ENCODE results near the gene SRSF1.
"Not testable (repeated sequence)": the region's sequence is repeated elsewhere in the genome, so short reads cannot be mapped to it uniquely, and the experiment has no call there.

The SRSF1 gene

GRCh38 chr17:57974053-57974824 lies 32.8 kb downstream of the SRSF1 start:
- ATAC-seq (ENCODE audit: low read depth); H3K4me1 Mint-ChIP-seq; H3K9me3 Mint-ChIP-seq; H3K27ac Mint-ChIP-seq; H3K4me3 Mint-ChIP-seq; DNase-seq (ENCODE audit: low spot score in 2 of 2); H3K27me3 Mint-ChIP-seq: not testable (repeated sequence)
- H3K36me3 Mint-ChIP-seq = peaks cover 33% of the 10 kb centered on the region

- Mint-ChIP-seq H3K27ac (no peak overlapping the region), H3K9me3 (no peaks in the 10 kb centered on the region), H3K4me1 (peaks cover 2% of the 10 kb centered on the region), H3K4me3 (no peak overlapping the region), H3K27me3 (peaks cover 9% of the 10 kb centered on the region), H3K36me3 (peaks cover 21% of the 10 kb centered on the region)
- ATAC-seq (ENCODE audit: low read depth) (no peak), DNase-seq (ENCODE audit: low spot score in 2 of 2) (no peak)
These were observed 34.9 kb downstream of the SRSF1 start for GRCh38 chr17:57972151-57972550.

- ATAC-seq (ENCODE audit: low read depth) (no peak), DNase-seq (ENCODE audit: low spot score in 2 of 2) (no peak)
- Mint-ChIP-seq H3K4me3 (no peak overlapping the region), H3K27ac (no peak overlapping the region), H3K27me3 (peaks cover 9% of the 10 kb centered on the region), H3K4me1 (peaks cover 2% of the 10 kb centered on the region), H3K36me3 (peaks cover 15% of the 10 kb centered on the region), H3K9me3 (no peaks in the 10 kb centered on the region)
These were observed 35.5 kb downstream of the SRSF1 start for GRCh38 chr17:57971572-57971971.

GRCh38 chr17:57970710-57971109 lies 36.3 kb downstream of the SRSF1 start:
- peaks cover 9% of the 10 kb centered on the region for H3K27me3 Mint-ChIP-seq
- ATAC-seq (ENCODE audit: low read depth) (no peak), DNase-seq (ENCODE audit: low spot score in 2 of 2) (no peak)
- peaks cover 9% of the 10 kb centered on the region for H3K36me3 Mint-ChIP-seq
- H3K4me1 Mint-ChIP-seq = no peaks in the 10 kb centered on the region
- H3K4me3 Mint-ChIP-seq = no peak overlapping the region
- no peak overlapping the region for H3K27ac Mint-ChIP-seq
- no peaks in the 10 kb centered on the region for H3K9me3 Mint-ChIP-seq

GRCh38 chr17:57968456-57968855 lies 38.6 kb downstream of the SRSF1 start:
- DNase-seq (ENCODE audit: low spot score in 2 of 2) = no peak
- no peak overlapping the region for H3K4me3 Mint-ChIP-seq

GRCh38 chr17:57966875-57967274 lies 40.2 kb downstream of the SRSF1 start:
- Mint-ChIP-seq H3K27ac (no peak overlapping the region), H3K4me3 (no peak overlapping the region), H3K36me3 (no peaks in the 10 kb centered on the region), H3K4me1 (no peaks in the 10 kb centered on the region), H3K9me3 (no peaks in the 10 kb centered on the region), H3K27me3 (peaks cover 17% of the 10 kb centered on the region)
- no peak for DNase-seq (ENCODE audit: low spot score in 2 of 2)
- no peak for ATAC-seq (ENCODE audit: low read depth)

More at GRCh38 chr17:57968456-57968855, 38.6 kb downstream of the SRSF1 start:
- Mint-ChIP-seq H3K4me1 (no peaks in the 10 kb centered on the region), H3K9me3 (no peaks in the 10 kb centered on the region), H3K27ac (no peak overlapping the region), H3K27me3 (peaks cover 12% of the 10 kb centered on the region), H3K36me3 (peaks cover 2% of the 10 kb centered on the region)
- ATAC-seq (ENCODE audit: low read depth) = no peak

GRCh38 chr17:57966246-57966645 lies 40.8 kb downstream of the SRSF1 start:
- Mint-ChIP-seq H3K9me3 (no peaks in the 10 kb centered on the region), H3K36me3 (no peaks in the 10 kb centered on the region), H3K27me3 (peaks cover 18% of the 10 kb centered on the region), H3K4me3 (no peak overlapping the region), H3K4me1 (no peaks in the 10 kb centered on the region), H3K27ac (no peak overlapping the region)
- no peak for ATAC-seq (ENCODE audit: low read depth)
- no peak for DNase-seq (ENCODE audit: low spot score in 2 of 2)

- Mint-ChIP-seq H3K36me3 (no peaks in the 10 kb centered on the region), H3K4me1 (no peaks in the 10 kb centered on the region), H3K9me3 (no peaks in the 10 kb centered on the region), H3K27me3 (peaks cover 21% of the 10 kb centered on the region), H3K4me3 (no peak overlapping the region), H3K27ac (no peak overlapping the region)
- no peak for ATAC-seq (ENCODE audit: low read depth)
- no peak for DNase-seq (ENCODE audit: low spot score in 2 of 2)
These were observed 41.4 kb downstream of the SRSF1 start for GRCh38 chr17:57965521-57966160.

- H3K4me1 Mint-ChIP-seq = peaks cover under 1% of the 10 kb centered on the region
- no peak for ATAC-seq (ENCODE audit: low read depth)
- H3K36me3 Mint-ChIP-seq = no peaks in the 10 kb centered on the region
These were observed 43.9 kb downstream of the SRSF1 start for GRCh38 chr17:57963149-57963511.

GRCh38 chr17:57962279-57963148 lies 44.5 kb downstream of the SRSF1 start:
- no peak overlapping the region for H3K27ac Mint-ChIP-seq
- H3K27me3 Mint-ChIP-seq = peaks cover 26% of the 10 kb centered on the region
- H3K36me3 Mint-ChIP-seq = peaks cover 1% of the 10 kb centered on the region
- DNase-seq (ENCODE audit: low spot score in 2 of 2) (no peak), ATAC-seq (ENCODE audit: low read depth) (no peak)
- H3K9me3 Mint-ChIP-seq = peaks cover 1% of the 10 kb centered on the region
- H3K4me3 Mint-ChIP-seq = no peak overlapping the region
- H3K4me1 Mint-ChIP-seq = peaks cover 7% of the 10 kb centered on the region

More at GRCh38 chr17:57963149-57963511, 43.9 kb downstream of the SRSF1 start:
- Mint-ChIP-seq H3K9me3 (no peaks in the 10 kb centered on the region), H3K27ac (no peak overlapping the region), H3K4me3 (no peak overlapping the region), H3K27me3 (peaks cover 22% of the 10 kb centered on the region)
- no peak for DNase-seq (ENCODE audit: low spot score in 2 of 2)

- DNase-seq (ENCODE audit: low spot score in 2 of 2) (no peak), ATAC-seq (ENCODE audit: low read depth) (no peak)
- no peak overlapping the region for H3K27ac Mint-ChIP-seq
- peaks cover 19% of the 10 kb centered on the region for H3K4me1 Mint-ChIP-seq
- peaks cover 29% of the 10 kb centered on the region for H3K27me3 Mint-ChIP-seq
- no peak overlapping the region for H3K4me3 Mint-ChIP-seq
- H3K9me3 Mint-ChIP-seq = peaks cover 2% of the 10 kb centered on the region
- peaks cover 2% of the 10 kb centered on the region for H3K36me3 Mint-ChIP-seq
These were observed 47.1 kb downstream of the SRSF1 start for GRCh38 chr17:57959929-57960328.

- not testable (repeated sequence) for H3K4me3 Mint-ChIP-seq; H3K9me3 Mint-ChIP-seq; DNase-seq (ENCODE audit: low spot score in 2 of 2); ATAC-seq (ENCODE audit: low read depth); H3K36me3 Mint-ChIP-seq; H3K27ac Mint-ChIP-seq
- H3K4me1 Mint-ChIP-seq = peaks cover 19% of the 10 kb centered on the region
- H3K27me3 Mint-ChIP-seq = peaks cover 32% of the 10 kb centered on the region
These were observed 48.7 kb downstream of the SRSF1 start for GRCh38 chr17:57958391-57958790.

GRCh38 chr17:57957886-57958285 lies 49.2 kb downstream of the SRSF1 start:
- DNase-seq (ENCODE audit: low spot score in 2 of 2) = no peak
- Mint-ChIP-seq H3K27ac (no peak overlapping the region), H3K36me3 (peaks cover 2% of the 10 kb centered on the region), H3K4me1 (peaks cover 19% of the 10 kb centered on the region), H3K9me3 (peaks cover 2% of the 10 kb centered on the region), H3K4me3 (no peak overlapping the region), H3K27me3 (peaks cover 36% of the 10 kb centered on the region)
- no peak for ATAC-seq (ENCODE audit: low read depth)

Measured in memory B cell (primary cell).